Fibroblast of the aortic adventitia (primary cell): ENCODE results near the gene ARF1. TPM values are rescaled to one million over a fixed set of nuclear protein-coding genes. Genes with fewer than 3 reads are reported as not detected.

Experiments
- DNase-seq: peaks from one replicate; pipeline ENCODE4 v3.0.0-alpha.2; 2010; ENCODE audit warnings: low read depth
- H3K4me3 ChIP-seq: 2 replicates; pipeline ENCODE4 v1.5.1; 2011; ENCODE audit warnings: low read depth, mild to moderate bottlenecking, control low read depth, low read length, moderate library complexity
- CTCF ChIP-seq: IDR thresholded peaks from 2 replicates; pipeline ENCODE4 v1.5.1; 2011; ENCODE audit warnings: mild to moderate bottlenecking, low read length, control low read depth, inconsistent platforms; ENCODE audit not compliant: insufficient read depth
- total RNA-seq: library from RNA; depleted of rRNA; stranded (reverse); fragments of >200 nt; gene quantifications from 2 replicates; pipeline ENCODE4 v1.2.3, GENCODE V29; 2012; ENCODE audit warnings: low replicate concordance

Gene ARF1
- total RNA-seq, 1 donor, result 246 TPM

GRCh38 chr1:228098323-228098931 is 15.9 kb downstream of the ARF1 start:
- no peak overlapping the region for H3K4me3 ChIP-seq
- no peak for TF ChIP-seq CTCF
- DNase-seq, result no peak

GRCh38 chr1:228099331-228099732 is 16.8 kb downstream of the ARF1 start:
- no peak for TF ChIP-seq CTCF
- DNase-seq, result no peak

GRCh38 chr1:228100822-228101613 is 18.5 kb downstream of the ARF1 start:
- TF ChIP-seq CTCF, result no peak
- H3K4me3 ChIP-seq, result no peak overlapping the region
- no peak for DNase-seq

More at GRCh38 chr1:228099331-228099732, 16.8 kb downstream of the ARF1 start:
- no peak overlapping the region for H3K4me3 ChIP-seq

- peak overlapping the region; percentile 91 for H3K4me3 ChIP-seq
- TF ChIP-seq CTCF, result no peak
- DNase-seq, result no peak
These were observed 19.1 kb downstream of the ARF1 start for GRCh38 chr1:228101614-228101993.

- DNase-seq, result no peak
- peak overlapping the region; percentile 91 for H3K4me3 ChIP-seq
- TF ChIP-seq CTCF, result peak; percentile 24
These were observed 19.7 kb downstream of the ARF1 start for GRCh38 chr1:228101994-228102790.

GRCh38 chr1:228102791-228103620 is 20.5 kb downstream of the ARF1 start, which contains the start of gene C1orf35:
Gene C1orf35 (minus strand): TSS chr1:228103325. CDS start chr1:228103227, 98 bp downstream.
- DNase-seq, result peak; percentile 88
- H3K4me3 ChIP-seq, result peak within 1 kb of the TSS; percentile 91
- no peak for TF ChIP-seq CTCF
